ENCODE results near the gene SESN2.
A peak's percentile ranks its signal among the peaks of the same experiment; 100 is the strongest.

SESN2 gene

GRCh38 chr1:28249866-28250295 is 9.4 kb upstream of the SESN2 start:
- DNase-seq (ENCODE audit: low read depth in 3 of 3), result no peak

DNA sequence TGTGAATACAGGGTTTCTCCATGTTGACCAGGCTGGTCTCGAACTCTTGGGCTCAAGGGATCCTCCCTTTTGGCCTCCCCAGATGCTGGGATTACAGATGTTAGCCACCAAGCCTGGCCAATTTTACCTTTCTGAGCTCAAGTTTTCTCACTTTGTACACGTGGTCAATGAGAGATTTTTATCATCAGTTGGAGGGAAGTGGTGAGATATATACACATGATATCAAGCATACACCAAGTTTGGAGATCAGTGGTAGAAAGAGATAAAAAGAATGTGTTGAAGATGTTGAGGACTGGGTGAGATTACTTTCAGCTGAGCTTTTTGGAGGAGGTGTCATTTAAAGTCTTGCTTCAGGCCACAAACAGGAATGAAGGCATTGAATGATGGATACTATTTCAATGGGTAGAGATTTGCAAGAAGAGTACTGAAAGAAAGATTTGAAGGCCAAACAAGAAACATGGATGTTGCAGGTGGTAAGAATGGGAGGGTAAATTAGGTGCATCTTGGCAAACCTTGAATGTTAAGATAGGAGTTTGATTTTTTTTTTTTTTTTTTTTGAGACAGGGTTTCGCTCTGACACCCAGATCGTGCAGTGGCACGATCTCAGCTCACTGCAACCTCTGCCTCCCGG is 3.0 kb upstream of the SESN2 start:
- DNase-seq (ENCODE audit: low read depth in 3 of 3), result no peak

DNA sequence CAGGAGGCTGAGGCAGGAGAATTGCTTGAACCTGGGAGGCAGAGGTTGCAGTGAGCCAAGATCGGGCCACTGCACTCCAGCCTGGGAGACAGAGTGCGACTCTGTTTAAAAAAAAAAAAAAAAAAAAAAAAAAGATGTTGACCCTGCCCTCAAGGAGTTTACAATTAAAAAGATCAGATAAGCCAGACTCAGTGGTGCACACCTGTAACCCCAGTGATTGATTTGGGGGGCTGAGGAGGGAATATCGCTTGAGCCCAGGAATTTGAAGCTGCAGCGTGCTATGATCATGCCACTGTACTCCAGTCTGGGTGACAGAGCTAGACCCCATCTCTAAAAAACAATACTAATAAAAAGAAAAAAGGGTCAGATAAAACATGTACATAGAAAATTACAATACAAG is 1.6 kb upstream of the SESN2 start:
- no peak for DNase-seq (ENCODE audit: low read depth in 3 of 3)

DNA sequence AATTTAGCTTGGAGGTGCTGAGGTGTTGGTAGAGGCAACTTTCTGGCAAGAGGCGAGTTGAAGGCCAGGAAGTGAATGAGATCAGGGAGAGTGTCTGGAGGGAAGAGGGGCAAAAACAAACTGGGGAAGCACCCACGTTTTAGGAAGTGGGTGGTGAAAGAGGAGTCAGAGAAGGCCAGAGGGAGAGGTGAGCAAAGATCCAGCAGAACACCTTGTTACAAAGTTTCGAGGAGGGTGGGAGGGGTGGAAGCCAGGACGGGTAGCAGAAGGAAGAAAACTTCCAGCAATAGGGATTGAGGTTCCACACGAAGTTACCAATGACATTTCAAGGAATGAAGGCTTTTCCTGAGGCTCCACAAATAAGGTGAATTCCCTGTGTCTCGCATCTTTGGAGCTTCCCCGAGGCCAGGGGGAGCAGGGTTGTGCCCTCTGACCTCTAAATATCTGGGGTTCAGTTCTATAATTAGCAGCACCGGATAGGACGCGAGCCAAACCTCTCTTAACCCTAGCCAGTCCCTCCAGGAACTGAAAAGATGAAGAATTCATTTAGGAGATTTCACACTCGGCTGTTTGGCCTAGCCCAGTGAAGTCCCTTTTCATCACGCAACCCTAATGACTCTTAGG is 578 bp upstream of the SESN2 start:
- DNase-seq (ENCODE audit: low read depth in 3 of 3), result no peak

- peak in 1 of 3 experiments; percentile 13 for DNase-seq (ENCODE audit: low read depth in 3 of 3)
Observed at GRCh38 chr1:28259934-28260802, 850 bp downstream of the SESN2 start.

- no peak for DNase-seq (ENCODE audit: low read depth in 3 of 3)
Observed at GRCh38 chr1:28260803-28261174, 1.5 kb downstream of the SESN2 start.

DNA sequence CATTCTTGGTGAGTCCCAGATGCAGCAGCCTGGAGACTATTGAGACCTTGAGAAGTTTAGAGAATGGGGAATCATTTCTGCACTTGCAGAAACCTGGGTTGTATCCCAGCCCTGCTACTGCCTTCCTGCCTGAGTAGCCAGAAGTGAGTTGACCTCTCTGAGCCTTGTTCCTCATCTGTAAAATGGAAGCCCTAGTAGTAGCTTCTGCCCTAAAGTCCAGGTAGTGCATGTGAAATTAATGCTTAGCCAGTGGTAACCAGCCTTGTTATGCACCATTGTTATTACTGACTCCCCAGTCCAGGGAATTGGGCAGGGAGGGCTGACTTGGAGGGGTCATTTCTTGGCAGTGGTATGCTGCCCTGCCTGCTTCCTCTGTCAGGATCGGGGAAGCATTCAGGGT is 5.6 kb downstream of the SESN2 start:
- no peak for DNase-seq (ENCODE audit: low read depth in 3 of 3)

- DNase-seq (ENCODE audit: low read depth in 3 of 3), result no peak
Observed at GRCh38 chr1:28265577-28265976, 6.3 kb downstream of the SESN2 start.

DNA sequence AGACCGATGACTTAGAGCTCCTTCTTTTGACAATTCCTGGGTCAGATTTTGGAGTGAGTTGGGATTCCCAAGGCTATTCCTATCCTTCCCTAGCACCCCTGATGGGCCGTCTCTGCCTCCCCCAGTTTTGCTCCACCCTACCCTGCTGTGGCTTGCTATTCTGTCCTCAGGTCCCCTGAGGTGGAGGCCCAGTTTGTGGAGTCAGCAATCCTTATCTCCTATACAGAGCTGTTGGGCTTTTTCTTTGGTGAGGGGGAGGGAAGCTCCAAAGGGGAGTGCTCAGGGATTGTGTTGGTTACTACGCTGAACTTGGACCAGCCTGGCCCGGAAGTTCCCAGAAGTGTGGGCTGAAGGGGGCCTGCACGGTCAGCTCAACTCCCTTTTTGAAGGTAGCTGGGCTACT is 7.6 kb downstream of the SESN2 start:
- DNase-seq (ENCODE audit: low read depth in 3 of 3), result no peak

DNA sequence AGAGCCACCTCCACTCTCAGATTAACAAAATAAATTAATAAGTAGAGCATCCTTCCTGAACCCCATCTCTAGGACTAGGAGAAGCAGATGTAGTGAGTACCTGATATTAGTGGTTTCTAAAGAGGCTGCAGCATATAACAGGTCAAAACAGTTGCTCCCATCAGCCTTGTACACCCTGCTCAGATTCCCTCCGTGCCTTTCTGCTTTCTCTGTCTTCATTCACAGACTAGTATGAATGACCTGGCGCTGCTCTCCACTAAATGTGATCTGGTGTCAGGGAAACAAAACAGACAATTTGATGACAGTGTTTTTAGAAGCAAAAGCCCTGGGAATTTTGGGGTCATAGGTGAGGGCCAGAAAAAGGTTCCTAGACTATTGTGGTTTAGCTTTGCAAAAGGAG is 8.3 kb downstream of the SESN2 start:
- DNase-seq (ENCODE audit: low read depth in 3 of 3), result no peak

- DNase-seq (ENCODE audit: low read depth in 3 of 3), result no peak
Observed at GRCh38 chr1:28269529-28269928, 10.2 kb downstream of the SESN2 start.

DNA sequence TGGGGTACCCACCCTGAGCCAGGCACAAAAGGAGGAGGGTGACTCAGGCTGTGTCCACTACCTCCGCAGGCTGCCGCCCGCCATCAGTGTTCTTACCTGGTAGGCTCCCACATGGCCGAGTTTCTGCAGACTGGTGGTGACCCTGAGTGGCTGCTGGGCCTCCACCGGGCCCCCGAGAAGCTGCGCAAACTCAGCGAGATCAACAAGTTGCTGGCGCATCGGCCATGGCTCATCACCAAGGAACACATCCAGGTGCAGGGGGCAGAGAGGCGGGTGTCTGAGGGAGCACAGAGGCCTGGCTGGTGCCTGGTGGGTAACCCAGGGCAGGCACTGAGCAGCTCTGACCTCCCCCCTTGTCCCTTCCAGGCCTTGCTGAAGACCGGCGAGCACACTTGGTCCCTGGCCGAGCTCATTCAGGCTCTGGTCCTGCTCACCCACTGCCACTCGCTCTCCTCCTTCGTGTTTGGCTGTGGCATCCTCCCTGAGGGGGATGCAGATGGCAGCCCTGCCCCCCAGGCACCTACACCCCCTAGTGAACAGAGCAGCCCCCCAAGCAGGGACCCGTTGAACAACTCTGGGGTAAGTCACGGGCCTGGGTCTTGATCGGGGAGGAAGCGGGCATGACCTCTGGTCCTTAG is 13.0 kb downstream of the SESN2 start:
- DNase-seq (ENCODE audit: low read depth in 3 of 3), result no peak

GRCh38 chr1:28273216-28273860 is 14.0 kb downstream of the SESN2 start:
- no peak for DNase-seq (ENCODE audit: low read depth in 3 of 3)

GRCh38 chr1:28278763-28279162 is 19.4 kb downstream of the SESN2 start:
- DNase-seq (ENCODE audit: low read depth in 3 of 3), result no peak

- no peak for DNase-seq (ENCODE audit: low read depth in 3 of 3)
Observed at GRCh38 chr1:28279721-28280120, 20.4 kb downstream of the SESN2 start.

GRCh38 chr1:28280501-28280900 is 21.2 kb downstream of the SESN2 start:
- DNase-seq (ENCODE audit: low read depth in 3 of 3), result no peak

- no peak for DNase-seq (ENCODE audit: low read depth in 3 of 3)
Observed at GRCh38 chr1:28280977-28281381, 21.7 kb downstream of the SESN2 start.

DNA sequence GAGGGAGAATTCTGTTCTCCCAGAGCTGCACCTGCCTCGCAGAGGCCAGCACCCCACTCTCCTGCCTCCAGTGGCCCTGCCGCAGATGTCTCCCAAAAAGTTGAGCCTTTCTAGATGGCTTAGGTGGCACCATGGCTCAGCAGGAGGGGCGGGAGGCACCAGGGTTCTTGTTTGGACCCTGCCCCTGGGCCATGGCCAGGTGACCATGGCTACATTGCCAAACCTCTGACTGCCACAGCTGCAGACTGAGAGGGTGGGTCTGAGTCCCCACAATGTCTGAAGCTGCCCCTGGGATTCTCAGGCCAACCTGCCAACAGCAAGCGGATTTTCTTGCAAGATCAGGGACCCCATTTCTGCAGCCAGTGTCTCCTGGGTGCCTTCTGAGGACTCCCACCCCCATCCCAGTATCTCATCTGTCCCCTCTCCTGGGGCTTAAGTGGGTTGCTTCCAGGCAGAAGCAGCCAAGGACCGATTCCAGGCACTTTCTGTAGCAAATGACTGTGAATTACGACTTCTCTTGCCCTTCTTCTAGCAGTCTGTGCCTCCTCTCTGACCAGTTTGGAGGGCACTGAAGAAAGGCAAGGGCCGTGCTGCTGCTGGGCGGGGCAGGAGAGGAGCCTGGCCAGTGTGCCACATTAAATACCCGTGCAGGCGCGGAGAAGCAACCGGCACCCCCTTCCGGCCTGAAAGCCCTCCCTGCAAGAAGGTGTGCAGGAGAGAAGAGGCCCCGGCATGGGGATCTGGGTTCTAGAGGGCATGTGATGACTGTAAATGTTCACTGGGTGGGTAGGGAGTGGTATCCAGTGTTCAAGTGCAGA is 22.5 kb downstream of the SESN2 start:
- no peak for DNase-seq (ENCODE audit: low read depth in 3 of 3)

DNA sequence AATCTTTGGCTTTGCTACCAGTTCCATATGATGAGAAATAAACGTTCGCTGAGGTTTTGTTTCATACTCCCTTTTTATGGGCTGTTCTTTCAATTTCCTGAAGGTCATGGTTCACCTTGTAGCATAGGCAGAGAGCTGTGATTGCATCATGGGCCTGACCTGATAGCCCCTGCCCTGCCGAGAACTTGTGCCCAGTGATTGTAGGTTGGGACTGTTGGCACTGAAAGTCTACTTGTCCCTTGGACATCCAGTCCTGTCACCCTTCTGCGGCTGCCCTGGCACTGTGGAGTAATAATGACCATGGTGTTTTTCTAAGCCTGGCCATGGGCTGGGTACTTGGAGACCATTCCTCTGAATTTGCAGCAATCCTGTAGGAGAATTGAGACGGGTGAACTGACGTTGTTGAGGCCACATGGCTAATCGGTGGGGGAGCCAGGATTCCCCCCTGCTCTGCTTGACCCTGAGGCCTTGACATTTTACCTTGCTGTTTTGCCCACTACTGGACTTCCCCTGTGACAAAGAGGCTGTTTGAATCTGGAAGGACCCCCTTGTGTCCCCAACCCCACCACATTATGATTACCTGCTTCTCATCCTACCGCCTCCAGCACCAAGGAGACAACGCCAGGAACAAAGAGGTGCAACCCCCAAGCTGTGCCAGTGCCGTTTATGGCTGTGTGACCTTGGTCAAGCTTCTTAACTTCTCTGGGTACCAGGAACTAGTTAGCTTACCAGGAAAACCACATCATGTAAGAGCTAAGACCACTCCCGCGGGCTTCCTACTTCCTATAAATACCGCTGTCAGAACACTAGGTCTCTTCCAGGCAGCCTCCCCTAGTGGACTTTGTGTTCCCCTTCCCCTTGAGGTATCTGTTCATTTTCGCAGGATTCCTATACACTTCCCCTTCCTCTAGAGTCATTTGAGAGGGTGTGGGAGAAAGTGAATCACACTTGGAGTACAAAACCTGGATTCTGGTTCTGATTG is 23.4 kb downstream of the SESN2 start:
- DNase-seq (ENCODE audit: low read depth in 3 of 3), result no peak

GRCh38 chr1:28286111-28286510 is 26.8 kb downstream of the SESN2 start:
- no peak for DNase-seq (ENCODE audit: low read depth in 3 of 3)

All from stimulated activated CD4-positive, alpha-beta T cell treated with anti-CD3 and anti-CD28 coated beads, TNF-alpha, amount 100 ng/mL, for 4 hours (primary cell).